ENCODE data around the gene LRRC36.
A peak's percentile ranks its signal among the peaks of the same experiment; 100 is the strongest.

DNA sequence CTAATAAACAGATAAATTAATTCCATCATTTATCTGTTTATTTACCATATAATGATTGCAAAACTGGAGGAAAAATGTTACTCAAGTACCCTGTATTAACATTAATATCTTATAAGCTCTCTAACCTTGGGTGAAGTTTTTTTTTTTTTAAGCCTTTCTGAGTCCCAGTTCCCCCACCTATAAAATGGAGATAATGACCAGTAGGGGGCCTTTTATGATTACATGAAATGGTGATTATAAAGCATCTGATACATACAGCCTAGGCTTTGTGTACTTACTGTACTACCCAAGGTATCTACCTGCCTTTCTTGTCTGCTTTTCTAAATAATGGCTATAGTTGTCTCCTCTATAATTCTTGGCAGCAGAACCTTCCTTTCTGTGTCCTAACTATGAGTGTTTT is 22.6 kb downstream of the LRRC36 start:
- peak; percentile 11 to 68 (median 53) for TF ChIP-seq CTCF (IDR thresholded peaks at IDR 0.05 in 8 of 11, conservative IDR thresholded peaks at IDR 0.05 in 3 of 11)
- TF ChIP-seq POLR2AphosphoS5 (IDR thresholded peaks at IDR 0.05), result no peak
